ENCODE measurements around the gene CHRNE. TPM values are rescaled to one million over a fixed set of nuclear protein-coding genes. Genes with fewer than 3 reads are reported as not detected.

The CHRNE gene
- total and polyA plus RNA-seq, 2 of the 8 experiments (the other 6 are each of a cell fraction or from before 2014, with no cell fraction given) = 0.15 to 0.33 TPM

DNA sequence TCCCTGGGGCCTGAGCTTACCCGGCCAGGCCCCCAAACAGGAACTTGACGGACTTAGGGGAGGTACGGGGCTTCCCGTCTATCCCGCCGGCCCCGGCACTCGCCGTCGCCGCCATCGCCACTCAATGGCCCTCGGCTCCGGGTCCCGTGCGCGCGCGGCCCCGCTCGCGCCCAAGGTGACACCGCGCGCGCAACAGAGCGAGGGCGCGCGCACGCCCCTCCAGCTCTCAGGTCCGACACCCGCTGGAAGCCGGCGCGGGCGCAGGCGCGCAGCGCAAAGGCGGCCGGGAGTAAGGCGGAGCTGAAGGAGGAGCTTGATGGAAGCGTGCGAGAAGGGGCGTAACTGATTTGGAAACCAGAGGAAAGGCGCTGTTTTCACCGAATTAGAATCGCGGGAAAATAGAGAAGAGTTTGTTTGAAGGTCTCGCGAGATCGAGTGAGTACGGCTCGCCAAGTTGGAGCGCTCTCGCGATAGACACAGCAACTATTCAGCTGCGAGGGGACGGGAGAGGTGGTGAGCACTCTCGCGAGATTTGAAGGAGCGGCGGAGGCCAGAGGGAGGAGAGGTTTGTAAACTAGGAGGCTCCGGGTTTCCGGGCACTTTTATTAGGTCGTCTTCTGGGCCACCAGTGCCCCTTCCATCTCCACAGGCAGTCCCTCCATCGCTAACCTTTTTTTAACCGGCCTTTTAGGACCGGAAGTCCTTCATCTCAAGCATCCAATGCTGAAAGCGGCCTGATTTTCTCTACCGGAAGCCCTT lies 37.1 kb upstream of the CHRNE start, which contains the start of the genes RNF167 and SLC25A11:
RNF167 (plus strand) TSS at position 473 of the 759 bp plus-strand sequence. CDS start 642 bp downstream, outside the sequence.
SLC25A11 (minus strand) TSS at position 251 of the 759 bp plus-strand sequence; CDS start at position 115, 136 bp downstream.
- POLR2A ChIA-PET (ENCODE audit: partially characterized antibody) = interaction anchor here (0.7 to 27.4 kb wide), 22 partner anchors 11 to 230 kb away, joined by 3 to 987 read pairs (median 6); partner anchors contain the start of genes ARRB2, C17orf107, CAMTA2 and CHRNE
- FAIRE-seq (peak; percentile 96), DNase-seq (ENCODE audit: low read depth in 1 of 2, low spot score in 2 of 2) (peak; percentile 91 to 95)
- Histone ChIP-seq H2BK12ac (ENCODE audit: low read depth, low read length) (peak within 1 kb of the TSS; percentile 39; the same call in 1 of the 2 replicates), H3K4me2 (ENCODE audit: insufficient read depth in 1 of 2, low read depth in 2 of 2, low read length in 2 of 2) (peak within 1 kb of the TSS; percentile 93 to 96), H3K36me3 (ENCODE audit: control insufficient read depth in 2 of 4, insufficient read depth in 4 of 4, low read length in 3 of 4) (peaks cover 15 to 35% (median 26%) of the 10 kb centered on the region in 4 experiments), H4K91ac (replicated peaks; ENCODE audit: insufficient read length, low read length) (peak within 1 kb of the TSS; percentile 85), H2BK20ac (ENCODE audit: low read length) (no peak within 1 kb of the TSS), H2BK120ac (replicated peaks; ENCODE audit: low read depth, low read length) (no peak within 1 kb of the TSS), H3K4me1 (replicated peaks in 1 of 4; ENCODE audit: control insufficient read depth in 3 of 4, insufficient read depth in 4 of 4, low read length in 3 of 4) (peaks cover 0 to 11% (median 6%) of the 10 kb centered on the region in 4 experiments; a peak in 5 of 7 replicates), H3K4me3 (ENCODE audit: extremely low read depth in 1 of 4, insufficient read depth in 2 of 4, low read depth in 3 of 4, low read length in 4 of 4) (peak within 1 kb of the TSS; percentile 85 to 94 (median 90)), H2BK15ac (ENCODE audit: low read length) (0 out of 2 replicates have a peak within 1 kb of the TSS, but pooled peaks have one; percentile 46), H3K14ac (ENCODE audit: insufficient read length) (no peak within 1 kb of the TSS), H3K23me2 (ENCODE audit: low read depth, low read length) (peaks cover 19% of the 10 kb centered on the region), H4K5ac (ENCODE audit: insufficient read length, low read depth, low read length) (peak within 1 kb of the TSS; percentile 91), H3K4ac (replicated peaks; ENCODE audit: insufficient read length, low read depth, low read length) (peak within 1 kb of the TSS; percentile 16), H3K18ac (ENCODE audit: extremely low read depth, low read length) (peak within 1 kb of the TSS; percentile 83), H3K27ac (ENCODE audit: low read depth, low read length) (peak within 1 kb of the TSS; percentile 88), H4K8ac (ENCODE audit: extremely low read depth, insufficient read depth, low read length) (peak within 1 kb of the TSS; percentile 97), H2AFZ (ENCODE audit: low read length) (0 out of 2 replicates have a peak within 1 kb of the TSS, but pooled peaks have one; percentile 6), H3K79me1 (ENCODE audit: low read depth, low read length) (peaks cover 9% of the 10 kb centered on the region), H3K9ac (replicated peaks in 1 of 4; ENCODE audit: extremely low read depth in 1 of 4, low read depth in 3 of 4, low read length in 3 of 4) (peak within 1 kb of the TSS; percentile 82 to 99 (median 92)), H3K56ac (replicated peaks; ENCODE audit: insufficient read length, low read depth, low read length) (peak within 1 kb of the TSS; percentile 94), H2AK5ac (ENCODE audit: low read depth, low read length) (peak within 1 kb of the TSS; percentile 28; the same call in 1 of the 2 replicates), H3K9me3 (ENCODE audit: insufficient read depth in 2 of 2, low read depth in 1 of 2, low read length in 1 of 2) (no peaks in the 10 kb centered on the region), H2BK5ac (ENCODE audit: low read depth, low read length) (peak within 1 kb of the TSS; percentile 97), H3K27me3 (replicated peaks in 1 of 4; ENCODE audit: control insufficient read depth in 3 of 4, extremely low read depth in 1 of 4, insufficient read depth in 3 of 4, low read length in 3 of 4) (no peaks in the 10 kb centered on the region), H4K20me1 (replicated peaks in 1 of 2; ENCODE audit: control insufficient read depth in 1 of 2, insufficient read depth in 2 of 2, low read length in 2 of 2) (peaks cover 0 to 8% of the 10 kb centered on the region in 2 experiments), H3K79me2 (ENCODE audit: control insufficient read depth in 1 of 2, insufficient read depth in 2 of 2, low read length in 2 of 2) (peaks cover 0 to 39% of the 10 kb centered on the region in 2 experiments; a peak in 3 of 4 replicates), H3K23ac (ENCODE audit: insufficient read length) (no peak within 1 kb of the TSS)
- CTCF ChIA-PET (ENCODE audit: partially characterized antibody) = interaction anchor here (0.8 to 5.9 kb wide), 14 partner anchors 9 to 59 kb away, joined by 3 to 26 read pairs (median 4); partner anchors contain the start of genes CHRNE, ENO3 and SPAG7
- WGBS, 2 experiments (ENCODE audit: extremely low coverage in 1 of 2, insufficient coverage in 1 of 2, insufficient read length in 1 of 2, insufficient replicate concordance in 2 of 2, low coverage in 1 of 2, low lambda C conversion rate in 2 of 2, missing lambda C conversion rate in 1 of 2) = 1% methylated on average over 71 of the region's 72 CpGs; no CpG with 5 or more reads in 1 of the 2 experiments
- TF ChIP-seq RAD21 (IDR thresholded peaks at IDR 0.05 in 1 of 2, conservative IDR thresholded peaks at IDR 0.05 in 1 of 2; ENCODE audit: low read depth in 2 of 2, low read length in 2 of 2) (no peak), CBX8 (IDR thresholded peaks at IDR 0.05; ENCODE audit: borderline replicate concordance, low read depth, low read length) (no peak), NRF1 (IDR thresholded peaks at IDR 0.05; ENCODE audit: low read depth, low read length) (peak; percentile 70), HDAC2 (IDR thresholded peaks at IDR 0.05; ENCODE audit: borderline replicate concordance in 1 of 2, low read depth in 2 of 2, low read length in 2 of 2) (no peak), SP1 (IDR thresholded peaks at IDR 0.05; ENCODE audit: low read depth, low read length) (0 out of 2 replicates have a peak, but pooled peaks have one; percentile 7), SIN3A (conservative IDR thresholded peaks at IDR 0.05 in 1 of 2, IDR thresholded peaks at IDR 0.05 in 1 of 2; ENCODE audit: low read depth in 1 of 2, low read length in 2 of 2) (peak; percentile 79 to 90; a peak in 2 of 4 replicates), BRCA1 (IDR thresholded peaks at IDR 0.05; ENCODE audit: low read depth, low read length) (peak; percentile 99)
- TF ChIP-seq, protein P1, sequence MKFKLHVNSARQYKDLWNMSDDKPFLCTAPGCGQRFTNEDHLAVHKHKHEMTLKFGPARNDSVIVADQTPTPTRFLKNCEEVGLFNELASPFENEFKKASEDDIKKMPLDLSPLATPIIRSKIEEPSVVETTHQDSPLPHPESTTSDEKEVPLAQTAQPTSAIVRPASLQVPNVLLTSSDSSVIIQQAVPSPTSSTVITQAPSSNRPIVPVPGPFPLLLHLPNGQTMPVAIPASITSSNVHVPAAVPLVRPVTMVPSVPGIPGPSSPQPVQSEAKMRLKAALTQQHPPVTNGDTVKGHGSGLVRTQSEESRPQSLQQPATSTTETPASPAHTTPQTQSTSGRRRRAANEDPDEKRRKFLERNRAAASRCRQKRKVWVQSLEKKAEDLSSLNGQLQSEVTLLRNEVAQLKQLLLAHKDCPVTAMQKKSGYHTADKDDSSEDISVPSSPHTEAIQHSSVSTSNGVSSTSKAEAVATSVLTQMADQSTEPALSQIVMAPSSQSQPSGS (IDR thresholded peaks at IDR 0.05; ENCODE audit: low read length) = peak; percentile 97

Measured in H1 (cell line).